Stomach (tissue), 9 donors: ENCODE measurements around the gene NPL. TPM values are rescaled to one million over a fixed set of nuclear protein-coding genes. Genes with fewer than 3 reads are reported as not detected.

Source experiments
- DNase-seq, 2 donors: peaks; one replicate each; pipeline versions ENCODE4 v3.0.0 to v3.0.0-alpha.2; 2013 to 2019
- H3K27ac ChIP-seq, 5 donors: fragments of 200-600 bp in 4 of 5; sonication (generic) in 4 of 5; one replicate each; pipeline ENCODE4 v1.5.1; 2013 to 2019; ENCODE audit warnings: mild to moderate bottlenecking in 1 of 5, moderate library complexity in 1 of 5
- H3K27me3 ChIP-seq, 3 donors: fragments of 200-600 bp; sonication (generic); one replicate each; pipeline ENCODE4 v1.5.1; 2017 to 2019; ENCODE audit warnings: mixed run types in 1 of 3
- H3K36me3 ChIP-seq, 4 donors: fragments of 200-600 bp; sonication (generic); 1 replicate in 3 of 4; 2 replicates in 1 of 4; pipeline ENCODE4 v1.5.1; 2016 to 2019
- H3K4me1 ChIP-seq, 4 donors: fragments of 200-600 bp; sonication (generic); one replicate each; pipeline ENCODE4 v1.5.1; 2016 to 2019
- H3K4me3 ChIP-seq, 4 donors: fragments of 200-600 bp; sonication (generic) in 3 of 4; one replicate each; pipeline ENCODE4 v1.5.1; 2016 to 2019; ENCODE audit warnings: mild to moderate bottlenecking in 1 of 4
- H3K9me3 ChIP-seq, 4 donors: fragments of 200-600 bp; sonication (generic); one replicate each; pipeline ENCODE4 v1.5.1; 2016 to 2019
- CTCF ChIP-seq, 7 experiments: fragments of 450-650 bp in 4 of 7; fragments of 200-600 bp in 3 of 7; sonication (generic) in 3 of 7; IDR thresholded peaks; one replicate each; pipeline ENCODE4 v1.5.1; 2016 to 2019; ENCODE audit warnings: antibody characterized with exemption in 7 of 7, control low read depth in 2 of 7, mild to moderate bottlenecking in 1 of 7
- EP300 ChIP-seq: sonication (generic); formaldehyde crosslinking; IDR thresholded peaks from one replicate; pipeline ENCODE4 v1.6.1; 2017; ENCODE audit warnings: antibody characterized with exemption
- POLR2A ChIP-seq, 4 donors: fragments of 450-650 bp; IDR thresholded peaks; one replicate each; pipeline ENCODE4 v1.6.1; 2016; ENCODE audit warnings: antibody characterized with exemption in 4 of 4, control low read depth in 2 of 4, mild to moderate bottlenecking in 1 of 4, moderate library complexity in 1 of 4
- POLR2AphosphoS5 ChIP-seq, 3 donors: sonication (generic); formaldehyde crosslinking; IDR thresholded peaks; one replicate each; pipeline ENCODE4 v1.6.1; 2016; ENCODE audit warnings: antibody characterized with exemption in 3 of 3
- WGBS, 5 donors: extraction: QIAGEN DNeasy Blood & Tissue Kit in 3 of 5; methylation state at CpG; one replicate each; pipeline versions ENCODE4 v1.1.5 to v1.1.7; 2013 to 2018; 5-methylcytosine and 5-hydroxymethylcytosine counted together
- intact Hi-C: fragments of 100-400 bp; cut with DNase I; formaldehyde crosslinking; loops from one replicate; pipeline ENCODE4 v1.15.1; 2023; ENCODE audit warnings: low total_unique reads
- polyA plus RNA-seq, 3 donors: library from polyadenylated mRNA; stranded (reverse); fragments of 200-250 nt; gene quantifications; one replicate each; pipeline ENCODE4 v1.2.3, GENCODE V29; 2013
- total RNA-seq, 5 donors: library from RNA; depleted of rRNA; stranded (reverse); fragments of >200 nt; gene quantifications; one replicate each; pipeline versions ENCODE4 v1.1.0 to v1.2.3, GENCODE V29; 2014 to 2016
- donor health status: healthy with polysubstance abuse.
- donor health status: Bipolar disorder and iron deficiency.
- donor health status: healthy.

NPL gene
- total and polyA plus RNA-seq, 8 donors = 0.45 to 48.5 (median 6.0) TPM

GRCh38 chr1:182785181-182785580 lies 4.4 kb upstream of the NPL start:
- H3K27me3 ChIP-seq = no peaks in the 10 kb centered on the region
- 65 to 75% (median 72%) methylated on average over 2 of the region's 2 CpGs for WGBS, 5 donors
- intact Hi-C loops = loop anchor here (10.0 kb wide), 1 partner anchor 700 kb away; no protein-coding TSS in a partner anchor
- no peak overlapping the region for H3K27ac ChIP-seq
- H3K9me3 ChIP-seq = no peaks in the 10 kb centered on the region
- peaks cover 4 to 29% (median 17%) of the 10 kb centered on the region in 4 donors for H3K4me1 ChIP-seq
- DNase-seq = no peak
- TF ChIP-seq POLR2AphosphoS5 (IDR thresholded peaks at IDR 0.05) (no peak), CTCF (IDR thresholded peaks at IDR 0.05) (no peak), EP300 (no peak), POLR2A (IDR thresholded peaks at IDR 0.05) (no peak)
- H3K4me3 ChIP-seq = no peak overlapping the region
- no peaks in the 10 kb centered on the region for H3K36me3 ChIP-seq

GRCh38 chr1:182786223-182786994 lies 3.2 kb upstream of the NPL start:
- Histone ChIP-seq H3K27ac (no peak overlapping the region), H3K9me3 (no peaks in the 10 kb centered on the region), H3K36me3 (no peaks in the 10 kb centered on the region), H3K27me3 (no peaks in the 10 kb centered on the region), H3K4me3 (no peak overlapping the region), H3K4me1 (peaks cover 4 to 41% (median 22%) of the 10 kb centered on the region in 4 donors)
- peak; percentile 55 to 84 for DNase-seq
- intact Hi-C loops = loop anchor here (2.0 to 10.0 kb wide), 2 partner anchors 186 to 702 kb away; no protein-coding TSS in a partner anchor
- WGBS, 5 donors = 53 to 59% (median 57%) methylated on average over 6 of the region's 6 CpGs
- TF ChIP-seq CTCF (IDR thresholded peaks at IDR 0.05) (peak in 4 of 7 experiments; percentile 51 to 73 (median 60)), POLR2A (IDR thresholded peaks at IDR 0.05) (no peak)

GRCh38 chr1:182786995-182787324 lies 2.6 kb upstream of the NPL start:
- Histone ChIP-seq H3K27me3 (no peaks in the 10 kb centered on the region), H3K27ac (no peak overlapping the region), H3K4me1 (peaks cover 4 to 46% (median 24%) of the 10 kb centered on the region in 4 donors), H3K36me3 (no peaks in the 10 kb centered on the region), H3K4me3 (no peak overlapping the region), H3K9me3 (no peaks in the 10 kb centered on the region)
- 61 to 67% (median 62%) methylated on average over 4 of the region's 4 CpGs for WGBS, 5 donors
- intact Hi-C loops = loop anchor here (2.0 to 10.0 kb wide), 2 partner anchors 186 to 702 kb away; no protein-coding TSS in a partner anchor
- no peak for DNase-seq
- TF ChIP-seq EP300 (no peak), POLR2AphosphoS5 (IDR thresholded peaks at IDR 0.05) (no peak), CTCF (IDR thresholded peaks at IDR 0.05) (peak in 1 of 7 experiments; percentile 17), POLR2A (IDR thresholded peaks at IDR 0.05) (no peak)

- DNase-seq = no peak
- WGBS, 5 donors = 53 to 80% (median 66%) methylated on average over 8 of the region's 8 CpGs
- Histone ChIP-seq H3K36me3 (peaks cover 0 to 14% (median 8%) of the 10 kb centered on the region in 4 donors), H3K9me3 (no peaks in the 10 kb centered on the region), H3K4me1 (peaks cover 4 to 41% (median 18%) of the 10 kb centered on the region in 4 donors), H3K4me3 (no peak overlapping the region), H3K27ac (no peak overlapping the region), H3K27me3 (no peaks in the 10 kb centered on the region)
- no peak for TF ChIP-seq POLR2AphosphoS5 (IDR thresholded peaks at IDR 0.05)
- TF ChIP-seq EP300 = no peak
- TF ChIP-seq CTCF (IDR thresholded peaks at IDR 0.05) = no peak
- no peak for TF ChIP-seq POLR2A (IDR thresholded peaks at IDR 0.05)
- intact Hi-C loops = no loop called here
These were observed 2.0 kb downstream of the NPL start for GRCh38 chr1:182791281-182792179.
